H9 (cell line): Measurements from ENCODE around the gene GPR143. TPM values are rescaled to one million over a fixed set of nuclear protein-coding genes. Genes with fewer than 3 reads are reported as not detected.

Experiments used
- DNase-seq: peaks from one replicate; pipeline ENCODE4 v3.0.0-alpha.2; 2017
- H2AFZ ChIP-seq: one replicate; pipeline ENCODE4 v1.6.1; 2013; ENCODE audit warnings: mild to moderate bottlenecking, low read length, control low read depth, moderate library complexity
- H2AK5ac ChIP-seq: 2 replicates; pipeline ENCODE4 v1.6.1; 2013; ENCODE audit warnings: low read length, control low read depth, mixed read lengths; ENCODE audit not compliant: insufficient read length
- H2BK120ac ChIP-seq: one replicate; pipeline ENCODE4 v1.6.1; 2013; ENCODE audit warnings: low read depth, mild to moderate bottlenecking, low read length, control low read depth, inconsistent platforms; ENCODE audit not compliant: poor library complexity, severe bottlenecking
- H2BK12ac ChIP-seq: 2 replicates; pipeline ENCODE4 v1.6.1; 2013; ENCODE audit warnings: low read length, control low read depth, mixed read lengths, low read depth; ENCODE audit not compliant: insufficient read length
- H2BK15ac ChIP-seq: 2 replicates; pipeline ENCODE4 v1.6.1; 2013; ENCODE audit warnings: low read depth, low read length, control low read depth
- H2BK20ac ChIP-seq: one replicate; pipeline ENCODE4 v1.6.1; 2013; ENCODE audit warnings: low read depth, mild to moderate bottlenecking, low read length, control low read depth, inconsistent platforms; ENCODE audit not compliant: poor library complexity, severe bottlenecking
- H2BK5ac ChIP-seq: 2 replicates; pipeline ENCODE4 v1.6.1; 2013; ENCODE audit warnings: low read length, control low read depth, mixed read lengths; ENCODE audit not compliant: insufficient read length
- H3K14ac ChIP-seq: 2 replicates; pipeline ENCODE4 v1.6.1; 2013; ENCODE audit warnings: low read length, control low read depth; ENCODE audit not compliant: insufficient read depth
- H3K18ac ChIP-seq: 2 replicates; pipeline ENCODE4 v1.6.1; 2013; ENCODE audit warnings: low read depth, mild to moderate bottlenecking, mixed read lengths, low read length, control low read depth; ENCODE audit not compliant: insufficient read length
- H3K23ac ChIP-seq: 2 replicates; pipeline ENCODE4 v1.6.1; 2013; ENCODE audit warnings: low read length, control low read depth, mixed read lengths, low read depth; ENCODE audit not compliant: insufficient read length
- H3K23me2 ChIP-seq: 2 replicates; pipeline ENCODE4 v1.6.1; 2013; ENCODE audit warnings: low read depth, mild to moderate bottlenecking, mixed read lengths, low read length, control low read depth; ENCODE audit not compliant: insufficient read length, poor library complexity, severe bottlenecking
- H3K27ac ChIP-seq: 2 replicates; pipeline ENCODE4 v1.5.1; 2013; ENCODE audit warnings: low read length, control low read depth, mixed read lengths, low read depth; ENCODE audit not compliant: insufficient read length
- H3K27me3 ChIP-seq: 2 replicates; pipeline ENCODE4 v1.6.1; 2013; ENCODE audit warnings: low read length, control low read depth, inconsistent platforms; ENCODE audit not compliant: insufficient read depth
- H3K4ac ChIP-seq: 2 replicates; pipeline ENCODE4 v1.6.1; 2013; ENCODE audit warnings: low read depth, mild to moderate bottlenecking, control low read depth, inconsistent platforms, low read length, moderate library complexity
- H3K4me1 ChIP-seq: 2 replicates; pipeline ENCODE4 v1.6.1; 2013; ENCODE audit warnings: low read length, control low read depth, inconsistent platforms; ENCODE audit not compliant: insufficient read depth
- H3K4me2 ChIP-seq: 2 replicates; pipeline ENCODE4 v1.6.1; 2013; ENCODE audit warnings: low read length, control low read depth, mixed read lengths; ENCODE audit not compliant: insufficient read length, insufficient read depth
- H3K56ac ChIP-seq: 2 replicates; pipeline ENCODE4 v1.6.1; 2013; ENCODE audit warnings: low read depth, mild to moderate bottlenecking, mixed read lengths, low read length, control low read depth; ENCODE audit not compliant: insufficient read length
- H3K79me1 ChIP-seq: 2 replicates; pipeline ENCODE4 v1.6.1; 2013; ENCODE audit warnings: low read depth, mild to moderate bottlenecking, moderate library complexity, low read length, control low read depth, inconsistent platforms; ENCODE audit not compliant: insufficient read depth, poor library complexity, severe bottlenecking
- H3K79me2 ChIP-seq: 2 replicates; pipeline ENCODE4 v1.6.1; 2013; ENCODE audit warnings: low read length, control low read depth, inconsistent platforms; ENCODE audit not compliant: insufficient read depth
- H3K9ac ChIP-seq: 2 replicates; pipeline ENCODE4 v1.6.1; 2013; ENCODE audit warnings: low read length, control low read depth, mixed read lengths; ENCODE audit not compliant: insufficient read length; ENCODE audit errors: extremely low read depth
- H3K9me3 ChIP-seq: one replicate; pipeline ENCODE4 v1.6.1; 2013; ENCODE audit warnings: low read depth, low read length, inconsistent platforms; ENCODE audit not compliant: control insufficient read depth
- H3T11ph ChIP-seq: one replicate; pipeline ENCODE4 v1.6.1; 2013; ENCODE audit warnings: mild to moderate bottlenecking, low read length, control low read depth, inconsistent platforms
- H4K20me1 ChIP-seq: one replicate; pipeline ENCODE4 v1.6.1; 2013; ENCODE audit not compliant: control insufficient read depth, insufficient read length, insufficient read depth
- H4K5ac ChIP-seq: 2 replicates; pipeline ENCODE4 v1.6.1; 2013; ENCODE audit warnings: low read depth, mild to moderate bottlenecking, mixed read lengths, low read length, control low read depth; ENCODE audit not compliant: insufficient read length
- H4K8ac ChIP-seq: replicated peaks from 2 replicates; pipeline ENCODE4 v1.6.1; 2013; ENCODE audit warnings: low read length, control low read depth, mixed read lengths, low read depth; ENCODE audit not compliant: insufficient read length
- H4K91ac ChIP-seq: 2 replicates; pipeline ENCODE4 v1.6.1; 2013; ENCODE audit warnings: low read depth, mild to moderate bottlenecking, moderate library complexity, mixed read lengths, low read length, control low read depth; ENCODE audit not compliant: insufficient read length
- H3K27ac Mint-ChIP-seq, 3 experiments: 2 replicates in 2 of 3; 3 replicates in 1 of 3; pipeline ENCODE4 v1.8.0; 2020 to 2021; ENCODE audit warnings: mixed read lengths in 3 of 3, mild to moderate bottlenecking in 1 of 3, moderate library complexity in 1 of 3
- H3K27me3 Mint-ChIP-seq: 2 replicates; pipeline ENCODE4 v1.8.0; 2021; ENCODE audit warnings: low read depth, mild to moderate bottlenecking, moderate library complexity, mixed read lengths
- H3K36me3 Mint-ChIP-seq, 3 experiments: 2 replicates in 2 of 3; 3 replicates in 1 of 3; pipeline ENCODE4 v1.8.0; 2020 to 2021; ENCODE audit warnings: low read depth in 3 of 3, mixed read lengths in 3 of 3; ENCODE audit not compliant: insufficient read depth in 1 of 3
- H3K4me1 Mint-ChIP-seq, 2 experiments: 2 replicates each; pipeline ENCODE4 v1.8.0; 2020; ENCODE audit warnings: mixed read lengths in 2 of 2
- H3K4me3 Mint-ChIP-seq, 2 experiments: 2 replicates in 1 of 2; 3 replicates in 1 of 2; pipeline ENCODE4 v1.8.0; 2020 to 2021; ENCODE audit warnings: mild to moderate bottlenecking in 2 of 2, mixed read lengths in 2 of 2, moderate library complexity in 1 of 2
- H3K9me3 Mint-ChIP-seq, 2 experiments: 2 replicates in 1 of 2; 3 replicates in 1 of 2; pipeline ENCODE4 v1.8.0; 2020; ENCODE audit warnings: mild to moderate bottlenecking in 2 of 2, mixed read lengths in 2 of 2, moderate library complexity in 1 of 2
- CTCF ChIP-seq: fragments of 200-600 bp; sonication (generic); conservative IDR thresholded peaks from 3 replicates; pipeline ENCODE4 v1.8.0; 2021; ENCODE audit warnings: antibody characterized with exemption, mild to moderate bottlenecking
- WGBS: extraction: QIAGEN DNeasy Blood & Tissue Kit; methylation state at CpG from one replicate; pipeline ENCODE4 v1.1.7; 2013; ENCODE audit warnings: missing lambda C conversion rate, low lambda C conversion rate, mixed read lengths; ENCODE audit not compliant: insufficient read length; ENCODE audit errors: extremely low coverage; 5-methylcytosine and 5-hydroxymethylcytosine counted together
- total RNA-seq: library from RNA; stranded (reverse); gene quantifications from 2 replicates; pipeline ENCODE4 v1.2.1, GENCODE V29; 2021

GPR143 gene
- total RNA-seq, 1 experiment from 2014 or later = 7.1 TPM

- Histone ChIP-seq H3K27me3 (no peaks in the 10 kb centered on the region), H4K91ac (no peak overlapping the region), H3K18ac (no peak overlapping the region), H3K23ac (no peak overlapping the region), H3T11ph (no peak overlapping the region), H2BK12ac (no peak overlapping the region), H3K27ac (no peak overlapping the region), H3K9ac (no peak overlapping the region), H2BK20ac (no peak overlapping the region), H2AK5ac (no peak overlapping the region), H3K4me1 (no peaks in the 10 kb centered on the region; the same call in 1 of the 2 replicates), H3K14ac (no peak overlapping the region), H2BK120ac (no peak overlapping the region), H3K79me2 (peaks cover 2% of the 10 kb centered on the region; the same call in 1 of the 2 replicates), H2BK5ac (no peak overlapping the region), H4K5ac (no peak overlapping the region), H3K4me2 (no peak overlapping the region), H2BK15ac (no peak overlapping the region), H3K23me2 (no peaks in the 10 kb centered on the region), H3K79me1 (no peaks in the 10 kb centered on the region), H3K9me3 (no peaks in the 10 kb centered on the region), H4K20me1 (no peaks in the 10 kb centered on the region), H3K56ac (no peak overlapping the region), H2AFZ (no peak overlapping the region), H3K4ac (no peak overlapping the region), H4K8ac (no peak overlapping the region)
- H3K27ac Mint-ChIP-seq = no peak overlapping the region
- H3K4me3 Mint-ChIP-seq = no peak overlapping the region
- DNase-seq = no peak
- peaks cover 29 to 52% of the 10 kb centered on the region in 2 experiments for H3K9me3 Mint-ChIP-seq
- no peaks in the 10 kb centered on the region for H3K27me3 Mint-ChIP-seq
- peaks cover 12 to 28% (median 22%) of the 10 kb centered on the region in 3 experiments for H3K36me3 Mint-ChIP-seq
- no CpG with 5 or more reads among the region's 8 CpGs for WGBS
- TF ChIP-seq CTCF = no peak
- peaks cover 2 to 11% of the 10 kb centered on the region in 2 experiments; a peak in 3 of 4 replicates for H3K4me1 Mint-ChIP-seq
These were observed 10.3 kb upstream of the GPR143 start for GRCh38 chrX:9775930-9776329.
